ENCODE results near the gene DENND5A. TPM values are rescaled to one million over a fixed set of nuclear protein-coding genes. Genes with fewer than 3 reads are reported as not detected.

The DENND5A gene
- total and polyA plus RNA-seq, 2 of the 8 experiments (the other 6 are each of a cell fraction or from before 2014, with no cell fraction given) = 65.7 to 139 TPM

GRCh38 chr11:9219115-9219514 is 46.0 kb downstream of the DENND5A start:
- Histone ChIP-seq H3K4ac (replicated peaks; ENCODE audit: insufficient read length, low read depth, low read length) (no peak overlapping the region), H3K56ac (replicated peaks; ENCODE audit: insufficient read length, low read depth, low read length) (no peak overlapping the region), H4K8ac (ENCODE audit: extremely low read depth, insufficient read depth, low read length) (no peak overlapping the region), H3K23ac (ENCODE audit: insufficient read length) (no peak overlapping the region), H3K36me3 (ENCODE audit: control insufficient read depth in 2 of 4, insufficient read depth in 4 of 4, low read length in 3 of 4) (no peaks in the 10 kb centered on the region), H2BK20ac (ENCODE audit: low read length) (no peak overlapping the region), H3K27ac (ENCODE audit: low read depth, low read length) (no peak overlapping the region), H2BK120ac (replicated peaks; ENCODE audit: low read depth, low read length) (no peak overlapping the region), H3K4me3 (ENCODE audit: extremely low read depth in 1 of 4, insufficient read depth in 2 of 4, low read depth in 3 of 4, low read length in 4 of 4) (no peak overlapping the region), H3K4me1 (replicated peaks in 1 of 4; ENCODE audit: control insufficient read depth in 3 of 4, insufficient read depth in 4 of 4, low read length in 3 of 4) (peaks cover 0 to 4% (median 0%) of the 10 kb centered on the region in 4 experiments; a peak in 2 of 7 replicates), H3K27me3 (replicated peaks in 1 of 4; ENCODE audit: control insufficient read depth in 3 of 4, extremely low read depth in 1 of 4, insufficient read depth in 3 of 4, low read length in 3 of 4) (no peaks in the 10 kb centered on the region), H3K4me2 (ENCODE audit: insufficient read depth in 1 of 2, low read depth in 2 of 2, low read length in 2 of 2) (no peak overlapping the region), H4K5ac (ENCODE audit: insufficient read length, low read depth, low read length) (no peak overlapping the region), H2BK15ac (ENCODE audit: low read length) (no peak overlapping the region), H3K79me2 (ENCODE audit: control insufficient read depth in 1 of 2, insufficient read depth in 2 of 2, low read length in 2 of 2) (peaks cover 6 to 79% of the 10 kb centered on the region in 2 experiments), H3K79me1 (ENCODE audit: low read depth, low read length) (peaks cover 6% of the 10 kb centered on the region; the same call in 1 of the 2 replicates), H4K20me1 (replicated peaks in 1 of 2; ENCODE audit: control insufficient read depth in 1 of 2, insufficient read depth in 2 of 2, low read length in 2 of 2) (peaks cover 0 to 10% of the 10 kb centered on the region in 2 experiments), H2BK12ac (ENCODE audit: low read depth, low read length) (no peak overlapping the region), H3K18ac (ENCODE audit: extremely low read depth, low read length) (no peak overlapping the region), H4K91ac (replicated peaks; ENCODE audit: insufficient read length, low read length) (no peak overlapping the region), H3K9ac (replicated peaks in 1 of 4; ENCODE audit: extremely low read depth in 1 of 4, low read depth in 3 of 4, low read length in 3 of 4) (no peak overlapping the region), H3K9me3 (ENCODE audit: insufficient read depth in 2 of 2, low read depth in 1 of 2, low read length in 1 of 2) (no peaks in the 10 kb centered on the region), H2BK5ac (ENCODE audit: low read depth, low read length) (no peak overlapping the region), H2AFZ (ENCODE audit: low read length) (no peak overlapping the region), H3K23me2 (ENCODE audit: low read depth, low read length) (no peaks in the 10 kb centered on the region), H3K14ac (ENCODE audit: insufficient read length) (no peak overlapping the region), H2AK5ac (ENCODE audit: low read depth, low read length) (no peak overlapping the region)
- no peak for FAIRE-seq
- WGBS, 2 experiments (ENCODE audit: extremely low coverage in 1 of 2, insufficient coverage in 1 of 2, insufficient read length in 1 of 2, insufficient replicate concordance in 2 of 2, low coverage in 1 of 2, low lambda C conversion rate in 2 of 2, missing lambda C conversion rate in 1 of 2) = 89% methylated on average over 2 of the region's 2 CpGs; no CpG with 5 or more reads in 1 of the 2 experiments
- CTCF ChIA-PET (ENCODE audit: partially characterized antibody) = interaction anchor here (1.1 to 1.4 kb wide), 4 partner anchors 9 to 32 kb away, joined by 4 to 6 read pairs (median 6); no protein-coding TSS in a partner anchor
- POLR2A ChIA-PET (ENCODE audit: partially characterized antibody) = no interaction called here
- no peak for DNase-seq (ENCODE audit: low read depth in 1 of 2, low spot score in 2 of 2)
- TF ChIP-seq CTCF (IDR thresholded peaks at IDR 0.05; ENCODE audit: control extremely low read depth in 1 of 3, insufficient read depth in 1 of 3, low read depth in 1 of 3, low read length in 3 of 3) (no peak), RBBP5 (IDR thresholded peaks at IDR 0.05; ENCODE audit: borderline replicate concordance, low read depth, low read length) (no peak), TCF12 (IDR thresholded peaks at IDR 0.05; ENCODE audit: low read depth, low read length) (no peak), POLR2AphosphoS5 (IDR thresholded peaks at IDR 0.05; ENCODE audit: low read depth, low read length) (no peak), BACH1 (IDR thresholded peaks at IDR 0.05; ENCODE audit: low read length) (no peak), USF2 (IDR thresholded peaks at IDR 0.05; ENCODE audit: low read length) (no peak), FOSL1 (IDR thresholded peaks at IDR 0.05; ENCODE audit: insufficient read depth, low read depth, low read length) (no peak), CHD2 (IDR thresholded peaks at IDR 0.05; ENCODE audit: low read length) (no peak), GTF2F1 (IDR thresholded peaks at IDR 0.05; ENCODE audit: borderline replicate concordance, low read depth, low read length) (no peak), SIX5 (IDR thresholded peaks at IDR 0.05; ENCODE audit: low read depth, low read length) (no peak), MAFK (IDR thresholded peaks at IDR 0.05; ENCODE audit: low read depth, low read length) (no peak), CHD1 (IDR thresholded peaks at IDR 0.05; ENCODE audit: low read depth, low read length) (no peak)

Data from H1 (cell line).